GOT3 (cell line): ENCODE data around the gene NCK2.

Experiments
- DNase-seq: peaks from one replicate; lab custom pipeline; 2025; ENCODE audit warnings: mixed read lengths; lab: John Stamatoyannopoulos, UW

NCK2 gene

DNA sequence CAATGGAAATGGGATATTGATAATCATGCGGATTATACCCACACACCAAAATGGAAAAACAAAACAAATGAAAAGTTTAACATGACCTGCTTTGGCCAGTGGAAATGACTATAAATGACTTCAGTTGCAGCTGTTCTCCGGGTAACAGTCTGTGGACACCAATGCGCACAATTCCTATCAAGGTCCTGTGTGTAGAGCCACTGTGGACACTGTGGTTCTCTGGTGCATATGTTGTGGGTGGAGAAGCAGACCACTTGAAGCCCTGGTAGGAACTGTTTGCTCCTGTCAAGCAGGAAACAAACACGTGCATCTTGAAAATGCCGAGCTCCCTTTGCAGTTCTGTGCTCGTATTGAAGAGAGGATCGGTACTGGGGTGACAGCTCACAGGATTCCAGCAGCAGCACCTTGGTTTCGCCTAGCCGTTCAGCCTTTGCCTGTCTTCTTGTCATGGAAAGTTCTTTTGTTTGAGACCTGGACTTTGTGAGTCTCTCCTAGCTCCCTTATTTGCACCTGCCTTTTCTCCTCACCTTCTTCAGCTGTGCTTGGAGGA, 32.9 kb downstream of the NCK2 start:
- no peak for DNase-seq

DNA sequence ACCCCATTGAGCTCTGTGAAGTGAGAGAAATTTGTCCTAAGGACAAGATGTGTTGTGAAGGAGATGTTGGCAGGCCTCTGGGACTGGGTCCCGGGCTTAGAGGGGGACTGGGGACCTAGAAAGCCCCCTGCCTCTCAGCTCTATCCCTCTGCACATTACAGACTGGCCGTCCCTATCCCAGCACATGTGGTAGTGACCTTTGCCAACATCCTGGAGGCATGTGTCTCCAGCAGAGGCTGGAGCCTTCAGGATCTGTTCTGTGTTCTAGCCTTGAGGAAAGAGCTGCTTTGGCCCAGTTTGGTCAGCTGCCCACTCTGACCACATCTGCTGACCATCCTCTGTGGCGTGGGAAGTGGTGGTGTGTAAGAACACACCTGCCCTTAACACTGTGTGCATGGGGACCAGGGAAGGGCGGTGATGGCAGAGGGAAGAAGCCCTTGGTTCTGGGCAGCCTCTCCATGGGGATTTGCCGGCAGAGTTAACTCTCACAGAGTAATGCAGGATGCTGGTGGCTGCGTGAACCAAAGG, 33.4 kb downstream of the NCK2 start:
- DNase-seq, result no peak

DNA sequence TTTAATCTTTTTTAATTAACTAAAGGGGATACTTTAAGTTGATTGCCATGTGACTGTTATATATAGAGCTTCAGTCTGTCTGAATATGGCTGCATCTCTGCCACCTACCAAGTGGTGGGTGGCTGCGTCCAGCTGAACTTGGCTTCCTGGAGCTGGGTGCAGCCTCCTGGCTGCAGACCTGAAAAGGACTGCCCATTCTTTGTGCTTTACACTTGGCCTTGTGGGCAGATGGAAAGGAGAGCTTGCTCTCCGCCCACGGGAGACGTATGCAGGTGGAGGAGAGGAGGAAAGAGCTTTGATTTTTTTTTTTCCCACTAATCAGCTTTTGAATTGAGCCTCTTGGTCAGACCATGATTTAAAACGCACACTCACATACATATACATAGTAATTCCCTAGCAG, 34.7 kb downstream of the NCK2 start:
- no peak for DNase-seq

DNA sequence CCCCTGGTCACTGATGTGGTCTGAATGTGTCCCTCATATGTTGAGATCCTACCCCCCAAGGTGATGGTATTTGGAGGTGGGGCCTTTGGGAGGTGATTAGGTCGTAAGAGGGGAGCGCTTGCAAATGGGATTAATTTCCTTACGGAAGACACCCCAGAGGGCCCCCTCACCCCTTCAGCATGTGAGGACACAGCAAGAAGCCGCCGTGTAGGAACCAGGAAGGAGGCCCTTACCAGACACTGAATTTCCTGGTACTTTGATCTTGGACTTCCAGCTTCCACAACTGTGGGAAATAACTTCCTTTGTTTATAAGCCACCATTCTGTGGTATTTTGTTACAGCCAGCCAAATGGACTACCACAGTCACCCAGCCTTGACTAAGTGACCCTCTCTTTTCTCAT, 35.9 kb downstream of the NCK2 start:
- no peak for DNase-seq

DNA sequence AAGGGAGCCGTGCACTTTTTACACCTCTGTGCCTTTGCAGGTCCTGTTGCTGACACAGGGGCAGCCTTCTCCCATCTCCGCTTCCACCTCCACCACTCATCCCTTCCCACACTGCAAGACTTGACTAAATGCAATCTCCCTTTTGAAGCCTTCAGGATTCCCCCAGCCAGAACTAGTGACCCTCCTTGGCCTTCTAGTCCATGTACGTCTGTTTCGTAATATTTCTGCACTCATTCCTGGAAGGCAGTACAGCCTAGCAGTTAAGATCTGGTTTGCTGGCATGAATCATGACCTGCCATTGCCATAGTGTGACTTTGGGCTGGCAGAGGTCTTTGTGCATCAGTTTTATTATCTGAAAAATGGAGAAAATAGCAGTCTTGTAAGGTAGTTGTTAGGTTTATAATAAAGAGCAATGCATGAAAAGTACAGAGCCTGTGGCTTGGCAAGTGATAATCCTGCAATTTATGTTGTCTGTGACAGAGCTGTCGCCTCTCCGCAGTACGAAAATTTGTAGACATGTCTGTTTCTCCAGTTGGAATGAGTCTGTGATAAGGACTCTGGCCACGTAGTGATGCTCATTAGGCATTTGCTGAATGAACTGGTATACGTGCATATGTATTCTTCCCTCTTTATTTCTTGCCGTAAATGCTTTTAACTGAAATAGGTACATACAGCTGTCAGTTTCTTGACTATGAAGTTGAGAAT, 36.7 kb downstream of the NCK2 start:
- no peak for DNase-seq

DNA sequence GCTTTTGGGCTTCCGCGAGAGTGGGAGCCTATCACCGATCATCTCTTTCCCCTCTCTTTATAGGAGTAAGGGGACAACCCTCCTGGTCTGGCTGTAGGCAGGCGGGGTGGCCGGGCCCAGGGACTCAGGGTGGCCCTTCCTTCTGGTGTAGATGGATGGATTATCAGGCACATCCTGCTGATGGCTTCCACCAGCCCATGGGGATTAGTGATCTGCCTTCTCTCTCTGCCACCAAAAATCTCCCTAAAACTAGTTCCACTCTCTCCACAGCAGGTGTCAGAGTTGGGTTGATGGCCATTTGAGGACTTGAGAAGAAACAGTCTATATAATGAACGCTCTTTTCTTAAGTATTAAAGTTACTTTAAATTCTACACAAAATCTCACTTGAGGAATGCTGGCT, 37.4 kb downstream of the NCK2 start:
- DNase-seq, result no peak

DNA sequence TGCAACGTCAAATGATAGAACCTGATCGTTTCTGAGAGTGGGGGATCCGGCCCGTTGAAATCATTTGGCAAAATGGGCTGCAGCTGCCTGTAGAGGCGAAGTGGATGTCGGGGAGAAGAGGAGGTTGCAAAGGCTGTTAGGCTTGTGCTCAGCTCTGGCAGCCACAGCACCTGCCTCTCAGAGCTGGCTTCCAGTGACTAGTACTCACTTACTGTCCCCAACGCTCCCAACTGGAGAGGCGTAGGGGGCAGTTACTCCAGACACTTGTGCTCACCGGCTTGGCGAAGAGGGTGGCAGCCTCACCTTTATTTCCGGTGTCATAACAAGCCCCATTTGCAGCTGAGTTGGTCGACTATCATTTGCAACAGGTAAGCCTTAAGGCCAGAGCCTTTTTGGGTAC, 37.9 kb downstream of the NCK2 start:
- no peak for DNase-seq

DNA sequence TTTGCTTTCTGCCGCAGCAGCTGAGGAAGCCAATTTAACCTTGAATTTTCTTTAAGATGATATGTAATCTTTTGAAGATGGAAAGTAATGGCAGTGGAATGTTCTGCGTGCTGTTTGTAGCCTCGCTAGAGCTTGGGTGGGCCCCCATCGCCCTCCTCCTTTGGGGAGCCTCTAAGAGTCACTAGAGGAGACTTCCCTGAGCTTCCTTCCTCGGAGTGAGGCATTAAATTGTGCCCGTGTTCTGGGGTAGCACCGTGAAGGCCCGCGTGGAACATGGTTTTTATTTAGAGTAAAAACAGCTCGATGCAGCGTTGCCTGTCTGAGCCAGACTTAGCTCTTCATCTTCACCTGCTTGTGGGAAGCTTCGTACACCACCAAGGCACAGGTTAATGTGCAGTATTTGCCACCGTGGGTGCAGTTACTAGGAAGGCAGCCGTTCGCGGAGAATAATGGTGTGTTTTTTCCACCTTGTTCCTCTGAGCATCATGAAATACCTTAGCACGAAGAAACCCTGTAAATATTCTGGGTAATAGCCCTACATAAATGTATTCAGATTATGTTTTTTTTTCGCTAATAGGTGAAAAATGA, 38.5 kb downstream of the NCK2 start:
- no peak for DNase-seq

DNA sequence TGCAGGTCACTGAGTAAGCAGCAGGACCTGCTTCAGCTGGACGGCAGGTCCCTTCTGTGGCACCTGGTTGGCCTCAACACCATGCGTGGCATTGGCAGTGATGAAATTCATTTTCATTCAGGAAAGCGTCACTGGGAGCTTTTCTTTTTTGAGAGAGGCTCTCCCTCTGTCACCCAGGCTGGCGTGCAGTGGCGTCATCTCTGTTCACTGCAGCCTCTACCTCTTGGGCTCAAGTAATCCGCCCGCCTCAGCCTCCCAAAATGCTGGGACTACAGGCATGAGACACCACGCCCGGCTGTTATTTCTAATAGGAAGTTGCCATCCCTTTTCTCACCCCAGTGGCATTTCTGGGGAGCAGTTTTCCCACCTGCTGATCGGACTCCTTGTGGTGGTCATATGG, 39.3 kb downstream of the NCK2 start:
- no peak for DNase-seq

DNA sequence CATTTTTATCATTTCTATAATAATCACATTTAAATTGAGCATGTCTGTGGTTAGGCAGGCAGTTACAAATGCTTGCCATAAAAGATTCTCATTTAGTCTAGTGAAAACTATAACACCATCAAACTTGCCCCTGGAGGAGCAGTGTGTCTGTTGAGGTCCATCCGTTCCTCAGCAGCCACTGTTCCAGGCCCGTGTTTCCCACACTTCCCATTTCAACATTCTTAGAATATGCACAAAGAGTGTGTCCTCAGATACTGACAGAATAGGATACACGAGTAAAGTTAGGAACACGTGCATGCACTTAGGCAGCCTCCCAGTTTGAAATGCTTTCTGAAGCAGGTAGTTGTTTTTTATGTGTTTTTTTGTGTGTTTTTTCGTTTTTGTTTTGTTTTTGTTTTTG, 39.9 kb downstream of the NCK2 start:
- no peak for DNase-seq

DNA sequence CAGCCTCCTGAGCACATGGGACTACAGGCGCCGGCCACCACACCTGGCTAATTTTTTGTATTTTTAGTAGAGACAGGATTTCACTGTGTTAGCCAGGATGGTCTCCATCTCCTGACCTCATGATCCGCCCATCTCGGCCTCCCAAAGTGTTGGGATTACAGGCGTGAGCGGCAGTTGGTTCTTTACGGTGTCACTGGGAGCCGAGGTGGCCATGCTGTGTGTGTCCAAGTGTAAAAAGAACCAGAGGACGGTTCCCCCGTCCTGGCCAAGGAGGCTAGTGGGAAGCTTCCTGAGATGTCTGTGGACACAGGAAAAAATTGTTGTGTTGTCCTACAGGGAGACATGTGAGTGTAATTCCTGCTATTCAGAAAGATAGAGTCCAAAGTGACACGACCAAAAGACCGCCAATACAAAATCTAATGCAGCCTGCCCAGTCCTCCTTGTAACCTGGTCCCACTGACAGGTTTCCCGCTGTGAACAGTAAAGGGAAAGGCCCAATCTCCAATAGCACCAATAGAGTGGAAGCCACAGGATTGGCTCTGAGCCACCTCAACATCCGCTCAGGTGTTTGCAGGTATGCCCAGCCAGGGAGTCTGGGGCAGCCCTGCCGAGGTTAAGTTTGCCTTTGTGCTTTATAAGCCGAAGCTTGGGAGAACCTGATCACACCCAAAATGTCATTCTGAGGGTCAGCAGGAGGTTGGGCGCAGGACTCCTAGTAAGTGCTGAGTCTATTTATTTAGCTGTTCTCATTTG, 40.6 kb downstream of the NCK2 start:
- no peak for DNase-seq

DNA sequence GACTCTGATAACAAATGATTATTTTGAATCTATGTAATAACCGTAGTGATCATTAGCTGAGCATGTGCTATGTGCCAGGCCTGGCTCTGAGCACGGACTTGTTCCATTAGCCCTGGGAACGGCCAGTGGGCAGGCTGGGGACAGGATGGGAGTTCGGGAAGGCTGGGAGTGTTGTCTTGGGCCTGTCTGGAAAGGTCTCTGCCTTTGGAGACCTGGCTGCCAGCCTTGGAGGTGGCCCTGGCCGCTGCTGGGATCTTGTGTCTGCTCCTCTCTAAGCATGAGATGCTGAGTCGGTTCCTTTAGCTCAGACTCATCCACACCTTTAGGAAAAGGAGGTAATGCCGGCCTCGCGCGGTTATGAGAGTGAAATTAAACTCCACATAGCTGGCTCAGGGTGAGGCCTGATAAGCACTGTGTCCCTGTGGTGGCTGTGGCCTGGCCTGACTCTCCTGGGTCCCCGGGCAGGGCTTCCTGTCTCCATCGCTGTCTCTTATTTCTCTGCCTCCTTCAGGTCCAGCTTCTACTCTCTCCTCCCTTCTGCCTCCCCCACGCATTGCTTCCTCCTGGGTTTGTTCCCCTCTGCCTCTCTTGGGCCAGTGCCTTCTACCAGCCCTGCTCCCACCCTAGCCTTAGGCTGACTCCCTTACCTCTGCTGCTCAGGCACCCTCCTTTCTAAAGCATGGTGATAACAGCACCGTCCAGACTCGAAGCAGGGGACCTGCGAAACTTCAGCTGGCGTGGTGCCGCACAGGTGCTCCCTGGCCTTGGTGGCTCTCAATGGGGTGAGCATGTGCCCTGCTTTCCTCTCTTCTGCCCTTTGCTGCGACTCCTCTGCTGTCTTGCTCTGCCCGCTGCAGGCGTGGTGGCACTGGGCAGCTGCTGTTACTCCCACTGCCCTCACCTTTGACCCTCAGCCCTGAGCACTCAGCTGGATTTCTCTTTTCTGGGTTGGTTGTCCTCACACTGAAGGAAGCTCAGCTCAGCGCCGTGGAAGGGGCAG, 41.8 kb downstream of the NCK2 start:
- no peak for DNase-seq

DNA sequence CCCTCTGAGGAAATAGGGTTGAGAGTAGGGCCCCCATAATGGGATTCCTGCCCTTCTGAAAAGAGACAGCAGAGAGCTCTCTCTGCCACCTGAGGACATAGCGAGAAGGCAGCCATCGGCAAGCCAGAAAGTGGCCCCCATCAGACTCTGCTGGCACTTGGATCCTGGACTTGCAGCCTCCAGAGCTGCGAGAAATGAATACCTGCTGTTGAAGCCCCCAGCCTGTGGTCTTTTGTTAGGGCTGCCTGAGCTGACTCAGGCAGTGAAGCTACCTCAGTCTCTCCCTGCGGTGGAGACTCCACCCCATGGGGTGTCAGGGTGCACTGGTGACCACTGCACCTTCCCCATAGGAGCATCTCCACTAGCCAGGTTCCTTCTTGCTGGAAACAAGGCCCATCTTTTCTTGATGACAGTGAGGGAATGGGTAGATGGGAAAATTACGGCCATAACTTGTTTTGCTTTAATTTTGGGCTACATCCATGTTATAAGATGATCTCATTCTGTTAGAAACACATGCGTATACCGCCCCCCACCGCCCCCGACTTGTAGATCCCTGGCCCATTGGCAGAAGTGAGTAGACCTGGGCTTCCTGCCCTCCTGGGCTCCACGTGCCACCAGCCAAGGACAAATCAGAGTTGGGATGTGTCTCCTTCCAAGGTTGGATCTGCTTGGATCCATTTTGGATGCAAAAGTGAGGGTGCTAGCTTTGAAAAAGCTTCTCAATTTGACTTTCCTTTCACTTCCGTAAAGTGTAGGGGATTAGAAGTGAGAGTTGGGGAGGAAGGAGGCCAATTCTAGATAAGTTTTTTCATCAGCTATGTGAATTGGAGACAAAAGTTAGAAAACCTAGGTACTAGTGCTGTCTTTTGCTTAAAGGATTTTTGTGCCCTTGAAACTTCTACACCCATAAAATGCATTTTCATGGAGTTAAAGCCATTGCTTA, 42.9 kb downstream of the NCK2 start:
- DNase-seq, result no peak

DNA sequence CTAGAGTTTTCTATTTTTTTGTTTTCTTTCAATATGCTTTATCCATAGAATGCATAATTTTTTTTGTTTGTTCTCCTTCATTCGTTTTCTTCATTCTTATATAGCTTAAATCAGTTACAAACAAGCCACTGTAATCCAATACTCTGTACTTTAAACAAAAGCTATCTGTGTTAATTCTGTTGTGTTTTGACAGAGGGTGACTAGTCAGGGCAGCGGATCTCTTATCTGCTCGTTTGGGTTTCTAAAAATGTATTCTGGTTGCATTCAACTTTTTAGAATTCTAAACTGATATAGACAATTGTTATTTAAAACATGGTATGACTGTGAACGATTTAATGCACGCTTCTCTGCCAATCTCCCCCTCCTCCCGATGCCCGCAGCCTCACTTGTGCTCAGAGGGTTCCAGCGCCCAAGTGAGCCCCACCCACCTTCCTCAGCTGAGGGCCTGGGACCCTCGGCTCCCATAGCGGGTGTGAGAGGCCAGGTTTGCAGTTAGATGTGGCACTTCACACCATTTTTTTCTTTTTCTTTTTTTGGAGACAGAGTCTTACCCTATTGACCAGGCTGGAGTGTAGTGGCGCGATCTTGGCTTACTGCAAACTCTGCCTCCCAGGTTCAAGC, 44.1 kb downstream of the NCK2 start:
- no peak for DNase-seq

DNA sequence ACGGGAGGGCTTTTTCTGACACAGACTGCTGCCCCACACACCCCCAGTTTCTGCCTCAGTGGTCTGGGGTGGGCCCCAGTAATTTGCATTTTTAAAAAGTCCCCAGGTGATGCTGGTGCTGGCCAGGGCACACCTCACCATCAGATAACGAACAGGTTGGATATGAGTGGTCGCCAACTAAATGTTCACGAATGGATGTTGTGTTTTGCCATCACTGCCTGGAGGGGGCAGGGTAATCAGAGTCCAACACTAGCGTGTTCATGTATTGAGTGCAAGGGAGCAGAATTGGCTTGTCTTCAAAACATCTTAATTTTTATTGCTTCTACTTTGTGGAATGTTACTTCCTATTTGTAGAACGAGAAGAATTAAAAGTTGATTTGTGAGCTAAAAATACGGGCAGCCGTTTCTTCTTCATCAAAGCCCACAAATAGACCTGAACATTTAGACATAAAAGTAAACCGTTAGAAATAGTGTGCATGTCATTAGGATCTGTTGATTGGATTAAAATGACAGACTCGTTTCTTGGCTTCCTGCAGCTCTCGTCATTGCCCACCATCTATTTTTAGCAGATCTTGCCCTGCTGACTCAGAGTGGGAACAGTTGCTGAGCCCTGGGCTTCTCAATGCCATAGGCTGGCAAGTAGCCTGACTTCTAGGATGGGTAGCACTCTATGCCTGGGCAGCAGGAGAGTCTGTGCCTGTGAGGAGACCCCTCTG, 45.2 kb downstream of the NCK2 start:
- DNase-seq, result no peak

DNA sequence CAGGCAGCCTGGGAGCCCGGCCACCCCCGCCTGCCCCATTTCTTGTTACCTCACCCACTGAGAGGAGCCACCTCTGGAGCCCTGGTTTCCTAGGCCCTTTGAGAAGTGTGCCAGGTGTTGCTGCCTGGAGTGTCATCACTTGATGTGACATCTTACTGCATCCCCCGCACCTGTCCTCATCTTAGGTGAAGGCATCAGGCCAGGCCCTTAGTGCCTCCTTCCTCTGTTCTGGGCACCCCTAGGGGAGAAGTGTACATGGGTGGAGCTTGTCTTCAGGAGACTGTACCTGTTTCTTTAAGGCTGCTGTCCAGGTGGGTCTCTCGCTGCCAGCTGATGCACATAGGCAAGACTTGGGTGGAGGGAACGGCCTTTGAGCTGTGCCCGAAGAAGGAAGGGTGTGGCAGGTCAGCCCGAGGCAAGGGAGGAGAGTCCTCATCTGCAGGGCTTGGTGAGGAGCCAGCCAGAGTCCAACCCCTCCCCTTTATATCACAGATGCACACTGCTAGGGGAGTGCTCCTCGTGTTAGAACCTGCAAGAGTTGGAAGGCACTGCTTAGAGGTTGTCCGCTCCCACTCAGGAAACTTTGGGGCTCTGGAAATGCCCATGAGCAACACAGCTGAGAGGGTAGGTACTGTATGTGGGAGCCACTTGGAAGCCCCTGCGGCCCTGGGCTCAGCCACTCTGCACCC, 45.9 kb downstream of the NCK2 start:
- DNase-seq, result no peak

DNA sequence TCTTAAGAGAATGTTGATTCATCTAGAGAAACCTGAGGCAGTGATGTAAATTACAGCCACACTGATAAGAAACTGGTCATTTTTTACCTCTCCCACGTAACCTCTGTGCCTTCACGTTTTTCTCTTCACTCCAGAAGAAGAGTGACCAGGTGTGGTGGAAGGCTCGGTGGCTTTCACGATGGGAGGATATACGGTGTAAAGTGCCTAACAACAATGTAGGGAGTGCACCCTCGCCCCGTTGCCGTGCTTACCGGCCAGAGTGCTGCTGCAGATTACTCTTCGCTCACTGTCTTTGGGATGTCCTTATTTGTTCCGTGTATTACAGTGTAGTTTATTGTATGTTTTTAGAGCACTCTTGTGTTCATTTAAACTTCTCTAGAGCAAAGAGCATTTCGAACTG, 46.5 kb downstream of the NCK2 start:
- DNase-seq, result no peak

DNA sequence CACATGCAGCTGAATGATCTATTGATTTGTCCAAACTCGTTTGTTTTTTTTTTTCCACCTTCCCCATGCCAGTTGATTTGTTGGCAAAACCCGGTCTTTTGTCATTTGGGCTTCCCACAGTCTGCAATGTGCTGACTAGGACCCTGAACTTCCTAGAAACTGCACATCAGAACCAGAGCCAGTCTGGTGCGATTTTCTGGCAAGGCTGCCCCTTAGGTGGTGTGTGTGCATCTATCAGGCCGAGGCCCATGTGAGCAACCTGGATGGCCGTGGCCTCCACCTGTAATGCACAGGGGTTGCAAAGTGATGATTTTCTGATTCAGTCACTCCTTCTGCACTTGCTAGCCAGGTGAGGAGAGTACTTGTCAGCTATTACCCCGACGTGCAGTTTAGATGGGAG, 47.8 kb downstream of the NCK2 start:
- DNase-seq, result no peak
